ENCODE data around the gene RBM33. TPM values are rescaled to one million over a fixed set of nuclear protein-coding genes. Genes with fewer than 3 reads are reported as not detected.

Gene RBM33
- total and polyA plus RNA-seq, 2 of the 13 experiments (the other 11 are each of a cell fraction or from before 2014, with no cell fraction given): 12.4 to 28.9 TPM

DNA sequence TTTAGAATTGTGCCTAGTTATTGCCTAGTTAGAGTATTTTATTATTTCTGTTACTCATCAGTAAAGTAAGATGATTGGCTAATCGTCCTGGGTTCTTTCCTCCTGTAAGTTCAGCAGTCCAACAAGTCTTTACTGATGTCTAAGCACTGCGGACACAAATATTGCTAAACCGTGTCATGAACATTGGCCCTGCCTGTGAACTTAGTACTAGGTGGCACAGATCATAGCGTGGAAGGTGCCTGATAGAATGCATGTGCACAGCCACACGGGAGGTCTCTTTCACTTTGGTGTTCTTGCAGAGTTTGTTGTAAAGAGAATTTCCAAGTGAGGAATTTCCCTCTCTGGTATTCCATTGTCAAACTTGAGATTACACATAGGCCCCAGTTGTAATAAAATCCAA is 38.0 kb downstream of the RBM33 start (continued):
- TF ChIP-seq, protein P1, sequence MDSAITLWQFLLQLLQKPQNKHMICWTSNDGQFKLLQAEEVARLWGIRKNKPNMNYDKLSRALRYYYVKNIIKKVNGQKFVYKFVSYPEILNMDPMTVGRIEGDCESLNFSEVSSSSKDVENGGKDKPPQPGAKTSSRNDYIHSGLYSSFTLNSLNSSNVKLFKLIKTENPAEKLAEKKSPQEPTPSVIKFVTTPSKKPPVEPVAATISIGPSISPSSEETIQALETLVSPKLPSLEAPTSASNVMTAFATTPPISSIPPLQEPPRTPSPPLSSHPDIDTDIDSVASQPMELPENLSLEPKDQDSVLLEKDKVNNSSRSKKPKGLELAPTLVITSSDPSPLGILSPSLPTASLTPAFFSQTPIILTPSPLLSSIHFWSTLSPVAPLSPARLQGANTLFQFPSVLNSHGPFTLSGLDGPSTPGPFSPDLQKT (CRISPR knock-in tag; IDR thresholded peaks at IDR 0.05; ENCODE audit: borderline replicate concordance): no peak
- TF ChIP-seq, protein P2, sequence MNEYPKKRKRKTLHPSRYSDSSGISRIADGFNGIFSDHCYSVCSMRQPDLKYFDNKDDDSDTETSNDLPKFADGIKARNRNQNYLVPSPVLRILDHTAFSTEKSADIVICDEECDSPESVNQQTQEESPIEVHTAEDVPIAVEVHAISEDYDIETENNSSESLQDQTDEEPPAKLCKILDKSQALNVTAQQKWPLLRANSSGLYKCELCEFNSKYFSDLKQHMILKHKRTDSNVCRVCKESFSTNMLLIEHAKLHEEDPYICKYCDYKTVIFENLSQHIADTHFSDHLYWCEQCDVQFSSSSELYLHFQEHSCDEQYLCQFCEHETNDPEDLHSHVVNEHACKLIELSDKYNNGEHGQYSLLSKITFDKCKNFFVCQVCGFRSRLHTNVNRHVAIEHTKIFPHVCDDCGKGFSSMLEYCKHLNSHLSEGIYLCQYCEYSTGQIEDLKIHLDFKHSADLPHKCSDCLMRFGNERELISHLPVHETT (CRISPR knock-in tag; conservative IDR thresholded peaks at IDR 0.05): no peak
- TF ChIP-seq POGZ (CRISPR knock-in tag; IDR thresholded peaks at IDR 0.05): peak; percentile 97
- TF ChIP-seq, protein P3, sequence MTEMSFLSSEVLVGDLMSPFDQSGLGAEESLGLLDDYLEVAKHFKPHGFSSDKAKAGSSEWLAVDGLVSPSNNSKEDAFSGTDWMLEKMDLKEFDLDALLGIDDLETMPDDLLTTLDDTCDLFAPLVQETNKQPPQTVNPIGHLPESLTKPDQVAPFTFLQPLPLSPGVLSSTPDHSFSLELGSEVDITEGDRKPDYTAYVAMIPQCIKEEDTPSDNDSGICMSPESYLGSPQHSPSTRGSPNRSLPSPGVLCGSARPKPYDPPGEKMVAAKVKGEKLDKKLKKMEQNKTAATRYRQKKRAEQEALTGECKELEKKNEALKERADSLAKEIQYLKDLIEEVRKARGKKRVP (CRISPR knock-in tag; IDR thresholded peaks at IDR 0.05): peak in 1 of 2 experiments; percentile 42; a peak in 1 of 4 replicates
- TF ChIP-seq CC2D1A (CRISPR knock-in tag; IDR thresholded peaks at IDR 0.05): no peak
- peak; percentile 75 for TF ChIP-seq SKI (IDR thresholded peaks at IDR 0.05; ENCODE audit: partially characterized antibody)
- TF ChIP-seq CBX1 (IDR thresholded peaks at IDR 0.05; ENCODE audit: low read depth): no peak
- no peak for TF ChIP-seq ZNF326 (CRISPR knock-in tag; IDR thresholded peaks at IDR 0.05; ENCODE audit: borderline replicate concordance)
- TF ChIP-seq NKX3-1 (CRISPR knock-in tag; IDR thresholded peaks at IDR 0.05): no peak
- TF ChIP-seq, protein P4, sequence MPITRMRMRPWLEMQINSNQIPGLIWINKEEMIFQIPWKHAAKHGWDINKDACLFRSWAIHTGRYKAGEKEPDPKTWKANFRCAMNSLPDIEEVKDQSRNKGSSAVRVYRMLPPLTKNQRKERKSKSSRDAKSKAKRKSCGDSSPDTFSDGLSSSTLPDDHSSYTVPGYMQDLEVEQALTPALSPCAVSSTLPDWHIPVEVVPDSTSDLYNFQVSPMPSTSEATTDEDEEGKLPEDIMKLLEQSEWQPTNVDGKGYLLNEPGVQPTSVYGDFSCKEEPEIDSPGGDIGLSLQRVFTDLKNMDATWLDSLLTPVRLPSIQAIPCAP (CRISPR knock-in tag; IDR thresholded peaks at IDR 0.05; ENCODE audit: low read depth): no peak
- no peak for TF ChIP-seq CHD4 (IDR thresholded peaks at IDR 0.05; ENCODE audit: borderline replicate concordance, low read length)
- no peak for TF ChIP-seq SETDB1 (CRISPR knock-in tag; IDR thresholded peaks at IDR 0.05; ENCODE audit: borderline replicate concordance)
- TF ChIP-seq ZNF615 (CRISPR knock-in tag; IDR thresholded peaks at IDR 0.05; ENCODE audit: borderline replicate concordance): no peak
- TF ChIP-seq, protein P5, sequence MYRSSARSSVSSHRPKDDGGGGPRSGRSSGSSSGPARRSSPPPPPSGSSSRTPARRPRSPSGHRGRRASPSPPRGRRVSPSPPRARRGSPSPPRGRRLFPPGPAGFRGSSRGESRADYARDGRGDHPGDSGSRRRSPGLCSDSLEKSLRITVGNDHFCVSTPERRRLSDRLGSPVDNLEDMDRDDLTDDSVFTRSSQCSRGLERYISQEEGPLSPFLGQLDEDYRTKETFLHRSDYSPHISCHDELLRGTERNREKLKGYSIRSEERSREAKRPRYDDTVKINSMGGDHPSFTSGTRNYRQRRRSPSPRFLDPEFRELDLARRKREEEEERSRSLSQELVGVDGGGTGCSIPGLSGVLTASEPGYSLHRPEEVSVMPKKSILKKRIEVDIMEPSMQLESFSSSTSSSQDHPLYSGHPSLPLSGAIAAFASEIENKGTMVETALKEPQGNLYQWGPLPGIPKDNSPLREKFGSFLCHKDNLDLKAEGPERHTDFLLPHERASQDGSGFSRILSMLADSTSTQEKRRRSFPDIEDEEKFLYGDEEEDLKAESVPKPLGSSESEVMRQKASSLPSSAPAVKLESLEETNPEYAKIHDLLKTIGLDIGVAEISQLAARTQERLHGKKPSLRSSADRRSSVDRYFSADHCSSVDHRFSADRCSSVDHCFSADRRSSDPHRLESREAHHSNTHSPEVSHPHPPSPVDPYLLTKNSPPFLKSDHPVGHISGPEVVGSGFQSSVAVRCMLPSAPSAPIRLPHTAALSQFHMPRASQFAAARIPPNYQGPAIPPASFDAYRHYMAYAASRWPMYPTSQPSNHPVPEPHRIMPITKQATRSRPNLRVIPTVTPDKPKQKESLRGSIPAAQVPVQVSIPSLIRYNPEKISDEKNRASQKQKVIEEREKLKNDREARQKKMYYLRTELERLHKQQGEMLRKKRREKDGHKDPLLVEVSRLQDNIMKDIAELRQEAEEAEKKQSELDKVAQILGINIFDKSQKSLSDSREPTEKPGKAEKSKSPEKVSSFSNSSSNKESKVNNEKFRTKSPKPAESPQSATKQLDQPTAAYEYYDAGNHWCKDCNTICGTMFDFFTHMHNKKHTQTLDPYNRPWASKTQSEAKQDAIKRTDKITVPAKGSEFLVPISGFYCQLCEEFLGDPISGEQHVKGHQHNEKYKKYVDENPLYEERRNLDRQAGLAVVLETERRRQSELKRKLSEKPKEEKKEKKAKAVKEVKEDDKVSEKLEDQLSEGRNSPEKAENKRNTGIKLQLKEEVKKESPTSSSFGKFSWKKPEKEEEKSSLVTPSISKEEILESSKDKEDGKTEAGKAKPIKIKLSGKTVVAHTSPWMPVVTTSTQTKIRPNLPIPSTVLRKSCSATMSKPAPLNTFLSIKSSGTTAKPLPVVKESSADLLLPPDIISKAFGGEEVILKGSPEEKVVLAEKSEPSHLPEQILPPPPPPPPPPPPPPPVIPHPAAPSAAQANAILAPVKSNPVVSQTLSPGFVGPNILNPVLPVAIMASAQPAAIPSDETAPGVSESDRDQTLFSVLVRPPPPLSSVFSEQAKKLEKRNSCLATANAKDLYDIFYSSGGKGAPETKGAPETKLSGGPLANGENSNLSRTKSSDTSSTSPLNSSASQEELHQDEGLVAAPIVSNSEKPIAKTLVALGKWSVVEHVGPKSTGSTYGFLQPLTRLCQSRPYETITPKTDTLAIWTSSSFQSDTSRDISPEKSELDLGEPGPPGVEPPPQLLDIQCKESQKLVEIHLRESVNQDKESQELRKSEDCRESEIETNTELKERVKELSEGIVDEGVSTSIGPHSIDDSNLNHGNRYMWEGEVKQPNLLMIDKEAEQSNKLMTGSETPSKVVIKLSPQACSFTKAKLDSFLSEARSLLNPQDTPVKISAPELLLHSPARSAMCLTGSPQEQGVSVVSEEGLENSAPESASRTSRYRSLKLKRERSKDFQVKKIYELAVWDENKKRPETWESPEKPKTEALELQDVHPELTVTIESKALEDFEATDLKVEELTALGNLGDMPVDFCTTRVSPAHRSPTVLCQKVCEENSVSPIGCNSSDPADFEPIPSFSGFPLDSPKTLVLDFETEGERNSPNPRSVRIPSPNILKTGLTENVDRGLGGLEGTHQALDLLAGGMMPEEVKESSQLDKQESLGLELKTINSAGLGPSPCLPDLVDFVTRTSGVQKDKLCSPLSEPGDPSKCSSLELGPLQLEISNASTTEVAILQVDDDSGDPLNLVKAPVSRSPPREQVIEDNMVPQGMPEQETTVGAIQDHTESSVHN (CRISPR knock-in tag; IDR thresholded peaks at IDR 0.05): no peak
- TF ChIP-seq EEA1 (CRISPR knock-in tag; IDR thresholded peaks at IDR 0.05; ENCODE audit: borderline replicate concordance): no peak
- TF ChIP-seq JUNB (CRISPR knock-in tag; IDR thresholded peaks at IDR 0.05; ENCODE audit: borderline replicate concordance): no peak
- no peak for TF ChIP-seq IKZF1 (IDR thresholded peaks at IDR 0.05)
- 0 out of 2 replicates have a peak, but pooled peaks have one; percentile 16 for TF ChIP-seq STAG1 (CRISPR knock-in tag; IDR thresholded peaks at IDR 0.05)
